ENCODE data around the gene IKZF3. TPM values are rescaled to one million over a fixed set of nuclear protein-coding genes. Genes with fewer than 3 reads are reported as not detected.

Gene IKZF3
- total RNA-seq, 2 experiments from 2014 or later: 39.7 to 39.9 TPM

DNA sequence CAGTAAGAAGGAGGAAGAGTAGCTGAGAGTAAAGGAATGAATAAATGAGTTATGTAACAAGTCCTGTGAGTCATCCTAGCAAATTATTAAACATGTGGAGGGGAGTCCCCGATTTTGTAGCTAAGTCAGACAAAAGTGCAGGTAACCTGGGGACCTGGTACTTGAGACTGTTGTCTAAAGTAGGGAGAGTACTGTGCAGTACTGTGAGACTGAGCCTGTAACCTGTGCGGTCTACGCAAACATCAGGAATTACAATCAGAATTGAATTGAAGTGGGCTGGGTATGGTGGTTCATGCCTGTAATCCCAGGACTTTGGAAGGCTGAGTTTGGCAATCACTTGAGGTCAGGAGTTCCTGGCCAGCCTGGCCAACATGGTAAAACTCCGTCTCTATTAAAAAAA lies 35.7 kb downstream of the IKZF3 start:
- POLR2A ChIA-PET: interaction anchor here (0.9 kb wide), 1 partner anchor 36 kb away, joined by 3 read pairs; the partner anchor contains the start of gene IKZF3
- Histone ChIP-seq H3K4me3 (ENCODE audit: low read length) (no peak overlapping the region), H3K27ac (ENCODE audit: low read depth in 1 of 2, low read length in 2 of 2) (no peak overlapping the region), H3K27me3 (ENCODE audit: control insufficient read depth in 1 of 2, insufficient read depth in 2 of 2, low read length in 2 of 2) (no peaks in the 10 kb centered on the region), H3K36me3 (ENCODE audit: insufficient read depth, low read length) (peaks cover 72% of the 10 kb centered on the region), H3K9me3 (ENCODE audit: control insufficient read depth in 1 of 2, insufficient read depth in 1 of 2, low read length in 2 of 2) (peaks cover 15 to 18% of the 10 kb centered on the region in 2 experiments), H3K4me1 (ENCODE audit: insufficient read depth, low read length) (no peaks in the 10 kb centered on the region)
- intact Hi-C loops (cut with DNase I, micrococcal nuclease): no loop called here
- ATAC-seq (ENCODE audit: poor library complexity): no peak
- no peaks in the 10 kb centered on the region for H3K27me3 Mint-ChIP-seq
- DNase-seq: no peak
- H3K27ac Mint-ChIP-seq: peak overlapping the region; percentile 52
- peaks cover 20% of the 10 kb centered on the region for H3K4me1 Mint-ChIP-seq (ENCODE audit: low read depth)
- peaks cover 3% of the 10 kb centered on the region for H3K9me3 Mint-ChIP-seq
- peaks cover 94% of the 10 kb centered on the region for H3K36me3 Mint-ChIP-seq (ENCODE audit: low read depth)
- H3K4me3 Mint-ChIP-seq: no peak overlapping the region
- CTCF ChIA-PET: no interaction called here
- TF ChIP-seq, protein P1, sequence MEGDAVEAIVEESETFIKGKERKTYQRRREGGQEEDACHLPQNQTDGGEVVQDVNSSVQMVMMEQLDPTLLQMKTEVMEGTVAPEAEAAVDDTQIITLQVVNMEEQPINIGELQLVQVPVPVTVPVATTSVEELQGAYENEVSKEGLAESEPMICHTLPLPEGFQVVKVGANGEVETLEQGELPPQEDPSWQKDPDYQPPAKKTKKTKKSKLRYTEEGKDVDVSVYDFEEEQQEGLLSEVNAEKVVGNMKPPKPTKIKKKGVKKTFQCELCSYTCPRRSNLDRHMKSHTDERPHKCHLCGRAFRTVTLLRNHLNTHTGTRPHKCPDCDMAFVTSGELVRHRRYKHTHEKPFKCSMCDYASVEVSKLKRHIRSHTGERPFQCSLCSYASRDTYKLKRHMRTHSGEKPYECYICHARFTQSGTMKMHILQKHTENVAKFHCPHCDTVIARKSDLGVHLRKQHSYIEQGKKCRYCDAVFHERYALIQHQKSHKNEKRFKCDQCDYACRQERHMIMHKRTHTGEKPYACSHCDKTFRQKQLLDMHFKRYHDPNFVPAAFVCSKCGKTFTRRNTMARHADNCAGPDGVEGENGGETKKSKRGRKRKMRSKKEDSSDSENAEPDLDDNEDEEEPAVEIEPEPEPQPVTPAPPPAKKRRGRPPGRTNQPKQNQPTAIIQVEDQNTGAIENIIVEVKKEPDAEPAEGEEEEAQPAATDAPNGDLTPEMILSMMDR (IDR thresholded peaks at IDR 0.05): no peak

DNA sequence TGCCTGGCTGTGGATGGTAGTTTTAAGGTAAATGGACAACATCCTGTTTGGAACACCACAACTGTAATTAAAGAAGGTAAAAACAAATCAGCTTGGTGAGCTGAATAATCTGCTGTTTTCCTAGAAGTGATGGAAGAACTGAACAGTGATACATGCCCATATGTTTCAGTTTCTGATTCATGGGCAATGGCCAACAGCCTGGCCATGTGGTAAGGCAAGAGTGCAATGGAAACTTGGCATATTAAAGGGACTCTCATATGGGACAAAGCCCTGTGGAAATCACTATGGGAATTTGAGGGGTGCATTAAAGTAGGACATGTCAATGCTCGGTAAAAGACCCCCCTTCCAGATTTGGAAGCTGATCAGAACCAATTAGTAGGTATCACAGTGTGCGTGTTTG lies 37.8 kb downstream of the IKZF3 start:
- TF ChIP-seq, protein P1 (IDR thresholded peaks at IDR 0.05): no peak
- Mint-ChIP-seq H3K9me3 (peaks cover 8% of the 10 kb centered on the region), H3K27me3 (no peaks in the 10 kb centered on the region), H3K27ac (peak overlapping the region; percentile 45), H3K36me3 (ENCODE audit: low read depth) (peaks cover 99% of the 10 kb centered on the region), H3K4me1 (ENCODE audit: low read depth) (peaks cover 15% of the 10 kb centered on the region), H3K4me3 (no peak overlapping the region)
- H3K36me3 ChIP-seq (ENCODE audit: insufficient read depth, low read length): peaks cover 82% of the 10 kb centered on the region
- peaks cover 3% of the 10 kb centered on the region for H3K4me1 ChIP-seq (ENCODE audit: insufficient read depth, low read length)
- CTCF ChIA-PET: no interaction called here
- intact Hi-C loops (cut with DNase I, micrococcal nuclease): no loop called here
- POLR2A ChIA-PET: no interaction called here
- no peaks in the 10 kb centered on the region for H3K27me3 ChIP-seq (ENCODE audit: control insufficient read depth in 1 of 2, insufficient read depth in 2 of 2, low read length in 2 of 2)
- ATAC-seq (ENCODE audit: poor library complexity) (no peak), DNase-seq (no peak)
- H3K27ac ChIP-seq (ENCODE audit: low read depth in 1 of 2, low read length in 2 of 2): no peak overlapping the region
- H3K9me3 ChIP-seq (ENCODE audit: control insufficient read depth in 1 of 2, insufficient read depth in 1 of 2, low read length in 2 of 2): peaks cover 22% of the 10 kb centered on the region in 2 experiments
- no peak overlapping the region for H3K4me3 ChIP-seq (ENCODE audit: low read length)

DNA sequence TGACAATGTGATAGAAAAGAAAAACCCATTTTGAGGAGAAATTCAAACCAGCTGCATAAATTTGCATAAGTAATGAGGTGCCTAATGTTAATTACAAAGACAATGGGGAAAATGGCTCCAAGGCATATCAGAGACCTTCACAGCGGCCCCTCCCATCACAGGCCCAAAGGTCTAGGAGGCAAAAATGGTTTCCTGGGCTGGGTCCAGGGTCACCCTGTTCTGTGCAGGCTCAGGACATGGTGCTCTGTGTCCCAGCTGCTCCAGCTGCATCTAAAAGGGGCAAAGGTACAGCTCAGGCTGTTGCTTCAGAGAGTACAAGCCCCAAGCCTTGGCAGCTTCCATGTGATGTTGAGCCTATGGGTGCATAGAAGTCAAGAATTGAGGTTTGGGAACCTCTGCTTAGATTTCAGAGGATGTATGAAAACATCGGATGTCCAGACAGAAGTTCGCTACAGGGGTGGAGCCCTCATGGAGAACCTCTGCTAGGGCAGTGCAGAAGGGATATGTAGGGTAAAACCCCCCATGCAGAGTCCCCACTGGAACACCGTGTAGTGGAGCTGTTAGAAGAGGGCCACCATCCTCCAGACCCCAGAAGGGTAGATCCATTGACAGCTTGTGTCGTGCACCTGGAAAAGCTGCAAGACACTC lies 40.6 kb downstream of the IKZF3 start:
- peaks cover 96% of the 10 kb centered on the region for H3K36me3 Mint-ChIP-seq (ENCODE audit: low read depth)
- Histone ChIP-seq H3K4me3 (ENCODE audit: low read length) (no peak overlapping the region), H3K27me3 (ENCODE audit: control insufficient read depth in 1 of 2, insufficient read depth in 2 of 2, low read length in 2 of 2) (no peaks in the 10 kb centered on the region), H3K36me3 (ENCODE audit: insufficient read depth, low read length) (peaks cover 64% of the 10 kb centered on the region), H3K9me3 (ENCODE audit: control insufficient read depth in 1 of 2, insufficient read depth in 1 of 2, low read length in 2 of 2) (peaks cover 22% of the 10 kb centered on the region in 2 experiments), H3K27ac (ENCODE audit: low read depth in 1 of 2, low read length in 2 of 2) (no peak overlapping the region), H3K4me1 (ENCODE audit: insufficient read depth, low read length) (peaks cover 25% of the 10 kb centered on the region)
- no peak overlapping the region for H3K4me3 Mint-ChIP-seq
- intact Hi-C loops (cut with DNase I, micrococcal nuclease): no loop called here
- ChIA-PET CTCF (no interaction called here), POLR2A (interaction anchor here (0.5 to 0.7 kb wide), 3 partner anchors 42 to 585 kb away, joined by 3 read pairs; no protein-coding TSS in a partner anchor)
- TF ChIP-seq, protein P1 (IDR thresholded peaks at IDR 0.05): no peak
- H3K4me1 Mint-ChIP-seq (ENCODE audit: low read depth): peaks cover 43% of the 10 kb centered on the region
- ATAC-seq (ENCODE audit: poor library complexity): no peak
- H3K27me3 Mint-ChIP-seq: no peaks in the 10 kb centered on the region
- DNase-seq: no peak
- H3K9me3 Mint-ChIP-seq: peaks cover 8% of the 10 kb centered on the region
- H3K27ac Mint-ChIP-seq: peak overlapping the region; percentile 94
